Measurements from ENCODE around the gene TRH.

The TRH gene

GRCh38 chr3:129966876-129967275 lies 7.6 kb upstream of the TRH start:
- H3K4me1 ChIP-seq: no peaks in the 10 kb centered on the region
- TF ChIP-seq CTCF (IDR thresholded peaks at IDR 0.05; ENCODE audit: low read depth, low read length): no peak
- no peaks in the 10 kb centered on the region for H3K36me3 ChIP-seq
- H3K27me3 ChIP-seq: no peaks in the 10 kb centered on the region
- no peak overlapping the region for H3K4me3 ChIP-seq (ENCODE audit: low read depth, low read length)
- no peak for DNase-seq
- H3K9me3 ChIP-seq: no peaks in the 10 kb centered on the region

GRCh38 chr3:129967761-129968160 lies 6.8 kb upstream of the TRH start:
- DNase-seq: no peak
- no peak for TF ChIP-seq CTCF (IDR thresholded peaks at IDR 0.05; ENCODE audit: low read depth, low read length)
- Histone ChIP-seq H3K36me3 (no peaks in the 10 kb centered on the region), H3K4me1 (no peaks in the 10 kb centered on the region), H3K9me3 (no peaks in the 10 kb centered on the region), H3K27me3 (no peaks in the 10 kb centered on the region), H3K4me3 (ENCODE audit: low read depth, low read length) (no peak overlapping the region)

GRCh38 chr3:129971351-129972052 lies 3.0 kb upstream of the TRH start:
- no peak for DNase-seq
- no peaks in the 10 kb centered on the region for H3K36me3 ChIP-seq
- H3K27me3 ChIP-seq: peaks cover 33% of the 10 kb centered on the region
- no peak for TF ChIP-seq CTCF (IDR thresholded peaks at IDR 0.05; ENCODE audit: low read depth, low read length)
- no peak overlapping the region for H3K4me3 ChIP-seq (ENCODE audit: low read depth, low read length)
- no peaks in the 10 kb centered on the region for H3K9me3 ChIP-seq
- no peaks in the 10 kb centered on the region; the same call in 1 of the 2 replicates for H3K4me1 ChIP-seq

GRCh38 chr3:129972301-129972700 lies 2.2 kb upstream of the TRH start:
- no peak for TF ChIP-seq CTCF (IDR thresholded peaks at IDR 0.05; ENCODE audit: low read depth, low read length)
- no peak for DNase-seq
- H3K36me3 ChIP-seq: no peaks in the 10 kb centered on the region
- H3K4me3 ChIP-seq (ENCODE audit: low read depth, low read length): no peak overlapping the region
- no peaks in the 10 kb centered on the region for H3K9me3 ChIP-seq
- no peaks in the 10 kb centered on the region; the same call in 1 of the 2 replicates for H3K4me1 ChIP-seq
- H3K27me3 ChIP-seq: peaks cover 37% of the 10 kb centered on the region

GRCh38 chr3:129973853-129974563 lies 512 bp upstream of the TRH start:
- H3K4me3 ChIP-seq (ENCODE audit: low read depth, low read length): no peak overlapping the region
- TF ChIP-seq CTCF (IDR thresholded peaks at IDR 0.05; ENCODE audit: low read depth, low read length): no peak
- H3K9me3 ChIP-seq: no peaks in the 10 kb centered on the region
- H3K4me1 ChIP-seq: no peaks in the 10 kb centered on the region; the same call in 1 of the 2 replicates
- no peak for DNase-seq
- peaks cover 37% of the 10 kb centered on the region for H3K27me3 ChIP-seq
- H3K36me3 ChIP-seq: no peaks in the 10 kb centered on the region
